ENCODE results near the gene USP31.
"Not testable (repeated sequence)": the region's sequence is repeated elsewhere in the genome, so short reads cannot be mapped to it uniquely, and the experiment has no call there.

The USP31 gene

DNA sequence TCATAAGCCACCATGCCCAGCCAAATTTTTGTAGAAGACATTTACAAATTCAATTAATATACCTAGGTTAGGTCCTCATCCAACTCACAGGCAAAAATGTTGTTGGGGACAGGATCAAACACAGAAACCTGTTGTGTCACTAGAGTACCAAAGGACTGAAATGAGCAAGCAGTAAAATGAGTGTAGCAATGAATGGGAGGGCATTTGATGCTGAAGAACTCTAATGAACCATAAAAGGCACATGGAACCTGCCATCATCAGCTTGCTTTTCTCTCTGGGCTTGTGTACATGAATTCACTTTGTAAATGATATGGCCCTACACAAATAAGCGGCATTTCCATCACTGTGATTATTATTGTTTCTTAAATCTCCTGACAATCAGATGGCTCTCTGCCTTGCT is 17.8 kb downstream of the USP31 start:
- no peak for DNase-seq (ENCODE audit: low read depth)

- no peak for DNase-seq (ENCODE audit: low read depth)
Measured at GRCh38 chr16:23131036-23131435, 18.2 kb downstream of the USP31 start.

DNA sequence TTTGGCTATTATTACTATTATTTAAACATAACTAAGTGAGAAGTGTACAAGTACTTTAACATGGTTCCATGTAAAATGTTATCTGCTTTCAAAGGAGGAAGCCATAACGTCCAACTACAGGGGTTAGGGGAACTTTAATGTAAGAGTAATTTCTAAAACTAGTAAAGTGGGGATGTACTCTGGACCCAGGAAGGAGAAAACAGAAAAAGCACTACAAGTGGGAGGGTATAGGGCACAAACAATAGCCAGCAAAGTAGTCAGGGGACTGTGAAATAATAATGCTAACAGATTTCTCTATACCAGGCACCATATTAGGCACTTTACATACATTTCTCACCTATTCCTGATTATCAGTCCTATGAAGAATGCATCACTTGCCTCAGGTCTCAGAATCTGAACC is 19.6 kb downstream of the USP31 start:
- no peak for DNase-seq (ENCODE audit: low read depth)

- no peak for DNase-seq (ENCODE audit: low read depth)
Measured at GRCh38 chr16:23128056-23128455, 21.2 kb downstream of the USP31 start.

DNA sequence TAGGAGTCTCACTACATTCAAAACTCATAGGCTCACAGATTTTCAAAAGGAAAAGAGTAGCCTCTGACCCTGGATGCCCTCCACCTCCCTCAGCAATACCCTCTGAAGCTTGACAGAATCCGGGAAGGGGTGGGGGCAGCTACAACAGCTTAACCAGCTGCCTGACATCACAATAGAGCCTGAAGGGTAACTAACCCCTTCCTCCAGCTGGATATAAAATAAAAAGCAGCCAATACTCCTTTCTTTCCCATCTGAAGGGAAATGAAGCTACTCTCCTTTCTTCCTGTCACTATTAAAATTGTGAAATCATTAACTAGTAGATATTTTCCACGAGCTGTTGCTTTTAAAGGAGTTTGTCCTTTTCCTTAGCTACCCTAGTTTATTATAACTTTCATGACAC is 24.0 kb downstream of the USP31 start:
- DNase-seq (ENCODE audit: low read depth): no peak

DNA sequence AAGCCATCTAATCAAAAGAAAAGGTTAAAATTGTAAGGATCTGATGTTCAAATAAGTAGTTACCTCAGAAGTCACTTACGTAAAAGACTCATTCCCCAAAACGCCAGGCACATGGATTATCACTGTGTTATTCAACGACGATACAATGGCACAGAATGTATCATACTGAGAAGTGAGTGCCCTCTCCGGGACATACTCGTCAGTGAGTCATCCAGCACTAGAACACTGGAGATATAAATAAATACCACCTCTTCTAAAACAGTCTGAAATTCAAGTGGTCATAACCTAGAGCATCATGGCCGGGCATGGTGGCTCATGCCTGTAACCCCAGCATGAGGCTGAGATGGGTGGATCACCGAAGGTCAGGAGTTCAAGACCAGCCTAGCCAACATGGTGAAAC is 24.9 kb downstream of the USP31 start:
- DNase-seq (ENCODE audit: low read depth): no peak

GRCh38 chr16:23122144-23122543 is 27.1 kb downstream of the USP31 start:
- no peak for DNase-seq (ENCODE audit: low read depth)

- DNase-seq (ENCODE audit: low read depth): no peak
Measured at GRCh38 chr16:23121024-23121423, 28.2 kb downstream of the USP31 start.

GRCh38 chr16:23120562-23120961 is 28.7 kb downstream of the USP31 start:
- DNase-seq (ENCODE audit: low read depth): no peak

GRCh38 chr16:23119570-23119969 is 29.7 kb downstream of the USP31 start:
- no peak for DNase-seq (ENCODE audit: low read depth)

DNA sequence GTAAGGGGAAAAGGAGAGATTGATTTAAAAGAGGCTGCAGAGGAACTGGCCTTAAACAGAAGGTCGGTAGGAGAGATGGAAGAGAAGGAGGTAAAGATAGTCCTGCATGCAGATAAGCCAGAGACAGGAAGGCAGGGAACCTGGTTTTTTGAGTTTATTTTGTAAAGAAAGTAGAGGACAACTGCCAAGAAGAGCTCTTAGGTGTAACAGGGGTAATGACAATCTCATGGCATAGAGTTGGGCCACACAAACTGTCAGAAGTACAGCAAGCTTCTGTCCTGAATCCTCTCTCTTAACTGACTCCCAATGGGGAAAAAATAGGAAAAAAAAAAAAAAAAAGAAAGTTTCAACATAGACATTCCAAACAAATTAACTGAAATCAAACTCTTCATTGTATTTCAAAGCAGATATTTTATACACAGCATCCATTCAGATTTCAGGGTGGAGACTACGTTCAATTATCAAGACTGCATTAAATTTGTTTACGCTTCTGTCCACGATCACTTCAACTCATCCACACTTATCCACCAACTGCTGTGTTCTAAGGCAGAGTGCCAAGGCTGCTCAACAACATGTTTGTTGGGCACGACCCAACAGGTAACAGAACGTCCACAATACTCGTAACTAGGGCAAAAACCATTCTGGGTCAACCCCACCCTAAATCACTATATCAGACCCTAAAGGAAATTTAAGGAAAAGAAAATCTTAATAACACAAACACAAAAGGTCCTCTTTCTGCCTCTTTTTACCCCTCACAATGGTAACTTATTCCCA is 34.9 kb downstream of the USP31 start:
- DNase-seq (ENCODE audit: low read depth): no peak

GRCh38 chr16:23113185-23113584 is 36.1 kb downstream of the USP31 start:
- no peak for DNase-seq (ENCODE audit: low read depth)

- DNase-seq (ENCODE audit: low read depth): no peak
Measured at GRCh38 chr16:23110257-23110899, 38.9 kb downstream of the USP31 start.

- no peak for DNase-seq (ENCODE audit: low read depth)
Measured at GRCh38 chr16:23107936-23108335, 41.3 kb downstream of the USP31 start.

DNA sequence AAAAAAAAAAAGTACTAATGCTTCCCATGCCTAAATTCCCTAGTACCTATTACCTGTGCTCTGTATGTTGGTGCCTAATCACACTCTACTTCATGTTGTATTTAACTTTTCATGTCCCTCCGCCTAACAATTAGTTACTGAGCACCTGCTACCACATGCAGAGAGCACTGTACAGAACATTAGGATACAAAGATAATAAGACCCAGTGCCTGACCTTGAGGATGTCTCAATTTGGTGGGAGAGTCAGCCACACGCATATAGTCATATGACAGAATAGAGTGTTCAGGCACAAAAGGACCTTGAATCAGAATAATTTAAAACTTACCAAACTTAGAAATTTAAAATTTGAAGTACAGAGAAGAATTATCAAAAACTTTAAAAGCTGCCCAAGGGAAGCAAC is 42.1 kb downstream of the USP31 start:
- no peak for DNase-seq (ENCODE audit: low read depth)

DNA sequence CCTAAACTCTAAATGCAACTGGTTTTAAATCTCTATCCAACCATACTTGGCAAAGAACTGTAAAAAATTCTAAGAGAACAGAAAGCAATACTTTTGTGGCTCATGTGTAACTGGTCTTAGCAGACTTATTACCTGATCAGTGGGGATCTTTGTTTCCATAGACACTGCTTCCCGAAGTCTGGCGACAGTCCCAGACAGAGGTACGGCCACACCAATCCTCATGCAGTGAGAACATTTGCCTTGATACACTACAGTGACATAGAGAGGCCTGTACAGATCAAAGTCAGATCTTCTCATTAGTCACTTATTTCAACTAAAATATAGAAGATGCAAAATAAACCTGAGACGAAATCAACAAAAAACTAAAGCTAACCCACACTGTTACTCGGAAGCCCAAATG is 43.9 kb downstream of the USP31 start:
- no peak for DNase-seq (ENCODE audit: low read depth)

- DNase-seq (ENCODE audit: low read depth): no peak
Measured at GRCh38 chr16:23104032-23104955, 45.0 kb downstream of the USP31 start.

DNA sequence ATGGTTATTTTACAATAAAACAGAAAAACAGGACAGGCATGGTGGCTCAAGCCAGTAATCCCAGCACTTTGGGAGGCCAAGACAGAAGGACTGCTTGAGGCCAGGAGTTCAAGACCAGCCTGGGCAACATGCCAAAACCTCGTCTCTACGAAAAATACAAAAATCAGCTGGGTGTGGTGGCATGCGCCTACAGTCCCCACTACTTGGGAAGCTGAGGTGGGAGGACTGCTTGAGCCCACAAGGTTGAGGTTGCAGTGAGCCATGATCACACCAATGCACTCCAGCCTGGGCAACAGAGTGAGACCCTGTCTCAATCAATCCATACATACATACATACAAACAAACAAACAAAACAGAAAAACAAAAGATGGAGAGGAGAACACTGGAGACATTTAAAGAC is 45.6 kb downstream of the USP31 start:
- DNase-seq (ENCODE audit: low read depth): no peak

GRCh38 chr16:23101012-23101550 is 48.2 kb downstream of the USP31 start:
- DNase-seq (ENCODE audit: low read depth): no peak

DNA sequence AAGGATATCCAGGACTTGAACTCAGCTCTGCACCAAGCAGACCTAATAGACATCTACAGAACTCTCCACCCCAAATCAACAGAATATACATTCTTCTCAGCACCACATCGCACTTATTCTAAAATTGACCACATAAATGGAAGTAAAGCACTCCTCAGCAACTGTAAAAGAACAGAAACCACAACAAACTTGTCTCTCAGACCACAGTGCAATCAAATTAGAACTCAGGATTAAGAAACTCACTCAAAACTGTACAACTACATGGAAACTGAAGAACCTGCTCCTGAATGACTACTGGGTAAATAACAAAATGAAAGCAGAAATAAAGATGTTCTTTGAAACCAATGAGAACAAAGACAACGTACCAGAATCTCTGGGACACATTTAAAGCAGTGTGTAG is 52.8 kb downstream of the USP31 start:
- not testable (repeated sequence) for DNase-seq (ENCODE audit: low read depth)

DNA sequence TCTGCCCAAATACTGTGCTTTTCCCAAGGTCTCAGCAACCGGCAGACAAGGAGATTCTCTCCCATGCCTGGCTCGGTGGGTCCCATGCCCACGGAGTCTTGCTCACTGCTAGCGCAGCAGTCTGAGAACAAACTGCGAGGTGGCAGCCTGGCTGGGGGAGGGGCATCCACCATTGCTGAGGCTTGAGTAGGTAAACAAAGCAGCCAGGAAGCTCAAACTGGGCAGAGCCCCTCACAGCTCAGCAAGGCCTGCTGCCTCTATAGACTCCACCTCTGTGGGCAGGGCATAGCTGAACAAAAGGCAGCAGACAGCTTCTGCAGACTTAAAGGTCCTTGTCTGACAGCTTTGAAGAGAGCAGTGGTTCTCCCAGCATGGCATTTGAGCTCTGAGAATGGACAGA is 55.1 kb downstream of the USP31 start:
- not testable (repeated sequence) for DNase-seq (ENCODE audit: low read depth)

DNA sequence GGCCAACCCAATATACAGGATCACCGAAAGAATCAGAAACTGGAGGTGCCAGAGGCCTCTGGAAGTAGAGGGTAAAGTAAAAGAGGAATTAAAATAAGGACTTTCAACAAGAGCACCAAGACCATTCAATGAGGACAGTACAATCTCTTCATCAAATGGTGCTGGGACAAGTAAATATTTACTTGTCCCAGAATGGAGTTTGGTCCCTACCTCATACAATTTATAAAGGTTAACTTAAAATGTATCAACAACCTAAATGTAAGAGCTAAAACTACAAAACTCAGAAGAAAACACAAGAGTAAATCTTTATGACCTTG is 56.5 kb downstream of the USP31 start:
- no peak for DNase-seq (ENCODE audit: low read depth)
